Measurements from ENCODE around the gene LRRN2. TPM values are rescaled to one million over a fixed set of nuclear protein-coding genes. Genes with fewer than 3 reads are reported as not detected.

The LRRN2 gene
- total and polyA plus RNA-seq, 2 experiments from 2014 or later: 7.0 to 27.9 TPM

DNA sequence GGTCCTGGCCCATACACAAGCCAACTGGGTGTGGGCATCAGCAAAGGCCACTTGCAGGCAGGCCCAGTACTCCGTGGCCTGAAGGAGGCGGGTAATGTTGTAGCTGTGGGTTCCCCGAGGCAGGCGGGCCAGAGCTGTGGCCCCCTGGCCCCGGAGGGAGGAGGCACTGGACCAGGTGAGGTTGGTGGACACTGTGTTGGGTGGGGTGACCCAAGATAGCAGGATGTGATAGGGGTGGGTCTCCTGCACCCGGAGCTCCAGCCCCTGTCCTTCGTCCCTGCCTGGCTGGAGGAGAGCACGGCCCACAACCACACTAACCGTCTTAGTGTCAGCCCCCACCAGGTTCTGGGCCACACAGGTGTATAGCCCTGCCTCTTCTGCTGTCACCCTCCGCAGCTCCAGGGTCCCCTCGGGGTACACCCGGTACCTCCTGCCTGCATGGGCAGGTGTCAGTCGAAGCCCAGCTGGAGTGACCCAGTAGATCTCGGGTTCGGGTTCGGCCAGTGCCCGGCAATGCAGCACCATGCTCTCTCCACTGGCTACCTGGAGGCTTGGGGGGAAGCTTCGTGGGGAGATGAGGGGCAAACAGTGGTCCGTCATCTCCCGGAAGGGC is 67.3 kb downstream of the LRRN2 start:
- 95% methylated on average over 20 of the region's 20 CpGs for WGBS (ENCODE audit: low lambda C conversion rate, missing lambda C conversion rate)

GRCh38 chr1:204617256-204618147 is 68.0 kb downstream of the LRRN2 start:
- TF ChIP-seq EZH2 (IDR thresholded peaks at IDR 0.05; ENCODE audit: borderline replicate concordance): no peak
- TF ChIP-seq, protein P1, sequence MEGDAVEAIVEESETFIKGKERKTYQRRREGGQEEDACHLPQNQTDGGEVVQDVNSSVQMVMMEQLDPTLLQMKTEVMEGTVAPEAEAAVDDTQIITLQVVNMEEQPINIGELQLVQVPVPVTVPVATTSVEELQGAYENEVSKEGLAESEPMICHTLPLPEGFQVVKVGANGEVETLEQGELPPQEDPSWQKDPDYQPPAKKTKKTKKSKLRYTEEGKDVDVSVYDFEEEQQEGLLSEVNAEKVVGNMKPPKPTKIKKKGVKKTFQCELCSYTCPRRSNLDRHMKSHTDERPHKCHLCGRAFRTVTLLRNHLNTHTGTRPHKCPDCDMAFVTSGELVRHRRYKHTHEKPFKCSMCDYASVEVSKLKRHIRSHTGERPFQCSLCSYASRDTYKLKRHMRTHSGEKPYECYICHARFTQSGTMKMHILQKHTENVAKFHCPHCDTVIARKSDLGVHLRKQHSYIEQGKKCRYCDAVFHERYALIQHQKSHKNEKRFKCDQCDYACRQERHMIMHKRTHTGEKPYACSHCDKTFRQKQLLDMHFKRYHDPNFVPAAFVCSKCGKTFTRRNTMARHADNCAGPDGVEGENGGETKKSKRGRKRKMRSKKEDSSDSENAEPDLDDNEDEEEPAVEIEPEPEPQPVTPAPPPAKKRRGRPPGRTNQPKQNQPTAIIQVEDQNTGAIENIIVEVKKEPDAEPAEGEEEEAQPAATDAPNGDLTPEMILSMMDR (IDR thresholded peaks at IDR 0.05; ENCODE audit: poor library complexity): no peak
- TF ChIP-seq EZH2phosphoT487 (IDR thresholded peaks at IDR 0.05; ENCODE audit: low read depth, severe bottlenecking, unreplicated experiment): no peak
- Histone ChIP-seq H3K4me2 (no peak overlapping the region), H3K9me3 (ENCODE audit: low read depth) (no peaks in the 10 kb centered on the region), H4K20me1 (ENCODE audit: insufficient read depth, poor library complexity, severe bottlenecking) (no peaks in the 10 kb centered on the region), H3K9me2 (replicated peaks; ENCODE audit: insufficient read depth) (no peaks in the 10 kb centered on the region), H2AFZ (no peak overlapping the region), H3K79me2 (no peaks in the 10 kb centered on the region), H3K36me3 (replicated peaks; ENCODE audit: insufficient read depth, low read depth) (no peaks in the 10 kb centered on the region), H3K4me1 (ENCODE audit: insufficient read depth) (no peaks in the 10 kb centered on the region), H3K4me3 (no peak overlapping the region), H3K27ac (no peak overlapping the region), H3K27me3 (no peaks in the 10 kb centered on the region)
- 89% methylated on average over 13 of the region's 13 CpGs for WGBS (ENCODE audit: low lambda C conversion rate, missing lambda C conversion rate)
- no peak for DNase-seq (ENCODE audit: low spot score)

More for the DNA sequence above, 67.3 kb downstream of the LRRN2 start:
- DNase-seq (ENCODE audit: low spot score): no peak
- Histone ChIP-seq H3K27ac (no peak overlapping the region), H4K20me1 (ENCODE audit: insufficient read depth, poor library complexity, severe bottlenecking) (no peaks in the 10 kb centered on the region), H3K9me3 (ENCODE audit: low read depth) (no peaks in the 10 kb centered on the region), H3K9me2 (replicated peaks; ENCODE audit: insufficient read depth) (no peaks in the 10 kb centered on the region), H2AFZ (no peak overlapping the region), H3K4me2 (no peak overlapping the region), H3K36me3 (replicated peaks; ENCODE audit: insufficient read depth, low read depth) (no peaks in the 10 kb centered on the region), H3K4me3 (no peak overlapping the region), H3K27me3 (no peaks in the 10 kb centered on the region), H3K79me2 (no peaks in the 10 kb centered on the region), H3K4me1 (ENCODE audit: insufficient read depth) (peaks cover 4% of the 10 kb centered on the region)
- TF ChIP-seq, protein P1 (IDR thresholded peaks at IDR 0.05; ENCODE audit: poor library complexity): no peak
- TF ChIP-seq EZH2phosphoT487 (IDR thresholded peaks at IDR 0.05; ENCODE audit: low read depth, severe bottlenecking, unreplicated experiment): no peak
- TF ChIP-seq EZH2 (IDR thresholded peaks at IDR 0.05; ENCODE audit: borderline replicate concordance): no peak

GRCh38 chr1:204616641-204617040 is 68.9 kb downstream of the LRRN2 start:
- no peaks in the 10 kb centered on the region for H3K9me2 ChIP-seq (replicated peaks; ENCODE audit: insufficient read depth)
- no peak overlapping the region for H3K27ac ChIP-seq
- no peak overlapping the region for H2AFZ ChIP-seq
- TF ChIP-seq EZH2 (IDR thresholded peaks at IDR 0.05; ENCODE audit: borderline replicate concordance) (no peak), EZH2phosphoT487 (IDR thresholded peaks at IDR 0.05; ENCODE audit: low read depth, severe bottlenecking, unreplicated experiment) (no peak)
- TF ChIP-seq, protein P1 (IDR thresholded peaks at IDR 0.05; ENCODE audit: poor library complexity): no peak
- H3K79me2 ChIP-seq: no peaks in the 10 kb centered on the region
- H3K27me3 ChIP-seq: no peaks in the 10 kb centered on the region
- WGBS (ENCODE audit: low lambda C conversion rate, missing lambda C conversion rate): 81% methylated on average over 6 of the region's 6 CpGs
- H3K9me3 ChIP-seq (ENCODE audit: low read depth): no peaks in the 10 kb centered on the region
- H3K4me3 ChIP-seq: no peak overlapping the region
- no peak for DNase-seq (ENCODE audit: low spot score)
- H4K20me1 ChIP-seq (ENCODE audit: insufficient read depth, poor library complexity, severe bottlenecking): no peaks in the 10 kb centered on the region
- H3K4me1 ChIP-seq (ENCODE audit: insufficient read depth): no peaks in the 10 kb centered on the region
- no peak overlapping the region for H3K4me2 ChIP-seq
- no peaks in the 10 kb centered on the region for H3K36me3 ChIP-seq (replicated peaks; ENCODE audit: insufficient read depth, low read depth)
